Thyroid gland (tissue), 4 donors: ENCODE data around the gene TNS2. TPM values are rescaled to one million over a fixed set of nuclear protein-coding genes. Genes with fewer than 3 reads are reported as not detected.

ENCODE experiments used
- DNase-seq, 2 donors: peaks; one replicate each; pipeline ENCODE4 v3.0.0-alpha.2; 2019
- H3K27ac ChIP-seq, 3 donors: fragments of 200-600 bp; sonication (generic); 1 replicate in 2 of 3; 2 replicates in 1 of 3; pipeline ENCODE4 v1.5.1; 2016 to 2019; ENCODE audit warnings: mild to moderate bottlenecking in 1 of 3, moderate library complexity in 1 of 3
- H3K27me3 ChIP-seq: fragments of 200-600 bp; sonication (generic); one replicate; pipeline ENCODE4 v1.5.1; 2019
- H3K36me3 ChIP-seq, 2 donors: fragments of 200-600 bp; sonication (generic); one replicate each; pipeline ENCODE4 v1.5.1; 2016 to 2019
- H3K4me1 ChIP-seq, 2 donors: fragments of 200-600 bp; sonication (generic); one replicate each; pipeline ENCODE4 v1.5.1; 2017 to 2019
- H3K4me3 ChIP-seq, 3 donors: fragments of 200-600 bp; sonication (generic); replicated peaks in 1 of 3; 1 replicate in 2 of 3; 2 replicates in 1 of 3; pipeline ENCODE4 v1.5.1; 2016; ENCODE audit warnings: mild to moderate bottlenecking in 1 of 3
- H3K9me3 ChIP-seq: fragments of 200-600 bp; sonication (generic); one replicate; pipeline ENCODE4 v1.5.1; 2017
- POLR2A ChIP-seq, 2 donors: fragments of 450-650 bp; IDR thresholded peaks; one replicate each; pipeline ENCODE4 v1.6.1; 2017; ENCODE audit warnings: antibody characterized with exemption in 2 of 2, mild to moderate bottlenecking in 2 of 2, moderate library complexity in 1 of 2
- WGBS, 2 donors: methylation state at CpG; one replicate each; pipeline ENCODE4 v1.1.5; 2017; 5-methylcytosine and 5-hydroxymethylcytosine counted together
- intact Hi-C: fragments of 100-400 bp; cut with DNase I; formaldehyde crosslinking; loops from one replicate; pipeline ENCODE4 v1.15.1; 2023
- total RNA-seq, 4 donors: library from RNA; depleted of rRNA; stranded (reverse); fragments of >200 nt; gene quantifications; one replicate each; pipeline ENCODE4 v1.2.3, GENCODE V29; 2016
- TF ChIP-seq, protein P1 (sequence below), 6 experiments: fragments of 200-600 bp in 3 of 6; fragments of 450-650 bp in 3 of 6; sonication (generic) in 3 of 6; IDR thresholded peaks; one replicate each; pipeline ENCODE4 v1.5.1; 2016 to 2019; ENCODE audit warnings: antibody characterized with exemption in 6 of 6, mild to moderate bottlenecking in 2 of 6, inconsistent platforms in 1 of 6, moderate library complexity in 1 of 6

The TNS2 gene
- total RNA-seq, 4 donors from 2014 or later: 86.7 to 179 (median 114) TPM

DNA sequence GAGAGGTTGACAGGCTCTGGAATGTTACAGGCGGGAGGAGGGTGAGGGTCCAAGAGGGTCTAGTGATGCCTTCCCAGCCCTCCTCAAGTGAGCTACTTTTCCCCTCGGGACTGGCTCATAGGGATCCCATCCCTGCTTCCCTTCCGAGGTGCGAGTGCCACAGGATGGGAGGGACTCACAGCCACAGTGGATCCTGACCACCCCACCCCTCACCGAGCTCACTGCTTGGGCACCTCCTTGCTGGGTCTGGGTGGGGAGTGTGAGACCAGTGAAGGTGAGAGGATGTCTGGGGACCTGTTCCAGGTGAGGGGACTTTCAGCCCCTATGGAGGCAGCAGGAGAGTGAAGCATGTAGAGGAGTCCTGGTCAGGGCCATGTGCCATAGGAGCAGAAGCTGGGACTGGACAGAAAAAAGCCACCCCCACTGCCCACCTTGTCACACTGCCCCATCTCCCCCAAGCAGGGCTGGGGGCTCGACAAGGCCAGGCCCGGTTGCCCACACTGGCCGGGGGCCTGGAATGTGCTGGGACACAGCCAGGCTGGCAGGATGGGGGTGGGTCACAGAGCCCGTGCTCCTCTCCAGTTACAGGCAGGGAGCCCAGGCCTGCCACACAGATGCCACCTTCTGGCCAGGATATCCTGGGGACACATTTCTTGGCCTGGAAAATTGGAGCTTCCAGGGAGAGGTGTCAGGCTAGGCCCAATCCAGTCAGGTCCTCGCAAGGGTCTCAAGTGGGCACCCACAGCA lies 1.7 kb upstream of the TNS2 start:
- 7 to 8% methylated on average over 2 to 7 of the region's 10 CpGs for WGBS, 2 donors
- no peaks in the 10 kb centered on the region for H3K36me3 ChIP-seq
- H3K27ac ChIP-seq: peak overlapping the region; percentile 98 to 100 (median 99)
- peaks cover 61 to 80% of the 10 kb centered on the region in 2 donors for H3K4me1 ChIP-seq
- intact Hi-C loops: no loop called here
- H3K9me3 ChIP-seq: no peaks in the 10 kb centered on the region
- peak; percentile 94 to 95 for DNase-seq
- peak overlapping the region; percentile 22 to 57 (median 34) for H3K4me3 ChIP-seq
- no peaks in the 10 kb centered on the region for H3K27me3 ChIP-seq
- TF ChIP-seq POLR2A (IDR thresholded peaks at IDR 0.05): peak in 1 of 2 donors; percentile 37
- TF ChIP-seq, protein P1, sequence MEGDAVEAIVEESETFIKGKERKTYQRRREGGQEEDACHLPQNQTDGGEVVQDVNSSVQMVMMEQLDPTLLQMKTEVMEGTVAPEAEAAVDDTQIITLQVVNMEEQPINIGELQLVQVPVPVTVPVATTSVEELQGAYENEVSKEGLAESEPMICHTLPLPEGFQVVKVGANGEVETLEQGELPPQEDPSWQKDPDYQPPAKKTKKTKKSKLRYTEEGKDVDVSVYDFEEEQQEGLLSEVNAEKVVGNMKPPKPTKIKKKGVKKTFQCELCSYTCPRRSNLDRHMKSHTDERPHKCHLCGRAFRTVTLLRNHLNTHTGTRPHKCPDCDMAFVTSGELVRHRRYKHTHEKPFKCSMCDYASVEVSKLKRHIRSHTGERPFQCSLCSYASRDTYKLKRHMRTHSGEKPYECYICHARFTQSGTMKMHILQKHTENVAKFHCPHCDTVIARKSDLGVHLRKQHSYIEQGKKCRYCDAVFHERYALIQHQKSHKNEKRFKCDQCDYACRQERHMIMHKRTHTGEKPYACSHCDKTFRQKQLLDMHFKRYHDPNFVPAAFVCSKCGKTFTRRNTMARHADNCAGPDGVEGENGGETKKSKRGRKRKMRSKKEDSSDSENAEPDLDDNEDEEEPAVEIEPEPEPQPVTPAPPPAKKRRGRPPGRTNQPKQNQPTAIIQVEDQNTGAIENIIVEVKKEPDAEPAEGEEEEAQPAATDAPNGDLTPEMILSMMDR (IDR thresholded peaks at IDR 0.05): peak in 4 of 6 experiments; percentile 27 to 50 (median 49)

DNA sequence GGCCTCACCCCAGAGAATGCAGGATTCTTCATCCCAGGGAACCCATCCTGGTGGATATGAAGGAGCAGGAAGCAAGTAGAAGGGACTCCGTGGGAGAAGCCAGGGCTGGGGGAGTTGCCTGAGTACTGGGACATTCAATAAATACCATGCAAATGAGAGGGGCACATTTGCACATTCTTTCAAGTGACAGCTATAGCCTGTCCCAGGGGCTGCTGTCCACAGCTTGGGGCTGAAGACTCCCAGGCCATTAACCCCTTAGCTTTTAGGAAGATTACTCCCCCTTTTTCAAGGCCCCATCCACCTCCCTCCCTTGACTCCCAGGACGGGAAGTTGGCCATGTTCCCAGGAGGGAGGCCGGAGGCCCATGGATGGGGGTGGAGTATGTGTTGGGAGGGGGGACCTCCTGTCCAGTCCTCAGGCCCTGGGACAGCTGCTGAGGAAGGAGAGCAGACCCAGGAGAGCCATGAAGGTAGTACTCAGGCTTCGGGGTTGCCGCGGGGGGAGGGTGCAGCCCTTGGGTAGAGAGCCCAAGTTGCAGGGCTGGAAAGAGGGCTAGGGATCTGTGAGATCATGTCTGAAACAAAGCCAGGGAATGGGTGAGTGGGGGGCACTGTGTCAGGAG lies 974 bp upstream of the TNS2 start:
- Histone ChIP-seq H3K27me3 (no peaks in the 10 kb centered on the region), H3K36me3 (no peaks in the 10 kb centered on the region), H3K4me3 (peak overlapping the region in 1 of 3 donors; percentile 57), H3K9me3 (no peaks in the 10 kb centered on the region), H3K27ac (peak overlapping the region; percentile 98 to 100 (median 99)), H3K4me1 (peaks cover 68 to 84% of the 10 kb centered on the region in 2 donors)
- TF ChIP-seq, protein P1 (IDR thresholded peaks at IDR 0.05): no peak
- no peak for TF ChIP-seq POLR2A (IDR thresholded peaks at IDR 0.05)
- peak; percentile 54 to 57 for DNase-seq
- WGBS, 2 donors: 9 to 16% methylated on average over 6 of the region's 6 CpGs
- intact Hi-C loops: no loop called here

DNA sequence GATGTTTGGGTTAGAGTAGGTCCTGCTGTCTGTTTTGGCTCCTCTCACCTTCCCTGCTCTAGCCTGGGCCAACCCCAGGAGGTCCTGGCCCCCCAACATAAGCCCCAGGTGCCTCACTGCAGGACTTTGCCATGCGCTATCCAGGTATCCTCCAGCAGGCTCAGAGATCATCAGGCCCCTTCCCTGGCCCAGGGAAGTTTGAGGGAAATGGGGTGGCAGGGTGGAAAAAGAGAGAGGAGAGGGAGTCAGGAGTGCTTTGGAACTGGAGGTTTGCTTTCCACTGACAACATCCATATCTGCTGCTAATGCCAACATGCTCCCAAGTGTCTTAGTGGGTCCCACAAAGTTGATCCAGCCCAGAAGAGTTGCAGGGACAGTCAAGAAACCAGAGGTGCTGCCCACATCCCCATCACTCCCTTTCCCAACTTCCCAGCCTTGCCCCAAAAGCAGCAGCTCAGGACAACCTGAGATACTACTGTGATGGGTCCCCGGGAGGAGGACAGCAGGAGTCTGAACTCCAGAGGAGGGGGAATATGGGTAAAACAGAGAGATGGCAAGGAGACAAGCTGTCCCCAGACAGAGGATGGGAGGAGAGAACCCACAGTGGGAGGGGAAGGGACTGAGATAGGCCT lies 677 bp downstream of the TNS2 start:
- 47 to 64% methylated on average over 2 of the region's 2 CpGs for WGBS, 2 donors
- H3K9me3 ChIP-seq: no peaks in the 10 kb centered on the region
- H3K4me1 ChIP-seq: peaks cover 75 to 84% of the 10 kb centered on the region in 2 donors
- DNase-seq: no peak
- H3K36me3 ChIP-seq: peaks cover 0 to 4% of the 10 kb centered on the region in 2 donors
- H3K27ac ChIP-seq: peak overlapping the region; percentile 98 to 100 (median 99)
- TF ChIP-seq POLR2A (IDR thresholded peaks at IDR 0.05): no peak
- TF ChIP-seq, protein P1 (IDR thresholded peaks at IDR 0.05): no peak
- H3K27me3 ChIP-seq: no peaks in the 10 kb centered on the region
- intact Hi-C loops: no loop called here
- peak overlapping the region; percentile 6 to 57 (median 25) for H3K4me3 ChIP-seq

DNA sequence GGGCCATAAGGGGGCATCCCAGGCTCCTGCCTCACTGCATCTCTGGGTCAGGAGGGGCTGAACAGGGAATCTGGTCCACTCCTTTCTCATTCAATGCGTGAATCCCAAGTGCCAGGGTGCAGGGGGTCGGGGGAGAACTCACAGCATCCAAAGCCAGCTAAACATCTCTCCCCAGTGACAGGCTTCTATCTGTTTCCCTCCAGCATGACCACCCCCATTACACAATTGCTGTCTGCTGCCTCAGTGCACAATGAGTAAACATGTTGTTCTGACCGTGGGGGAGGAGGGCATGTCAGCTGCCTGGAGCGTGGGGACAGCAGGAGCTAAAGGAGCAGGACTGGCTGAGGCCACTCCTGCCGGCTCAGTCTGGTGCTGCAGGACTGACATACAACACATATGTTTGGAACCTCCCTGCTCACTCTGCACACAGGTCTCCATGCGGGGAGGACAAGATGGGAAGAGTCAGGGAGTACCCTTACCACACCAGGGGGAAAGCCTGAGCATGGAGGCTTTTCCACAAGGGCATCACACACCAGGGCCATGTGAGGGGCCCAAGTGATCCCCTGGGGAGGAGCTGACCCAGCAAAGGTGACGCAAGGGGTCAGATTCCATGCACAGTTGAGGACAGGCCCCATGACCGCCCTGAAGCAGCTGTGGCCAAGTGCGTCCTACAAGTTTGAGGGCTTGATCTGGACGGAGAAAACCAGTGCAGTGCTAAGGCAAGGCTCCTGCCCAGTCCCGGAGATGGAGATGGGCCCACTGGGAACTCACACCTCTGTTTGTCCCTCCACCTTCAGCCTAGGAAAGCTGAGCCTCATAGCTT lies 1.4 kb downstream of the TNS2 start:
- TF ChIP-seq, protein P1 (IDR thresholded peaks at IDR 0.05): peak in 3 of 6 experiments; percentile 25 to 37 (median 33)
- peak in 1 of 2 donors; percentile 45 for TF ChIP-seq POLR2A (IDR thresholded peaks at IDR 0.05)

More for the DNA sequence above, 1.4 kb downstream of the TNS2 start:
- Histone ChIP-seq H3K4me1 (peaks cover 71 to 77% of the 10 kb centered on the region in 2 donors), H3K36me3 (peaks cover 3 to 6% of the 10 kb centered on the region in 2 donors), H3K9me3 (no peaks in the 10 kb centered on the region), H3K27ac (peak overlapping the region; percentile 98 to 100 (median 99)), H3K27me3 (no peaks in the 10 kb centered on the region), H3K4me3 (peak overlapping the region in 2 of 3 donors; percentile 14 to 57)
- DNase-seq: peak; percentile 77 to 85
- WGBS, 2 donors: 21 to 26% methylated on average over 6 to 10 of the region's 11 CpGs
- intact Hi-C loops: no loop called here
